Neural cell (in vitro differentiated cells): ENCODE measurements around the gene NINJ1. TPM values are rescaled to one million over a fixed set of nuclear protein-coding genes. Genes with fewer than 3 reads are reported as not detected.

ENCODE experiments used
- H2AFZ ChIP-seq: fragments of 200-600, 300-800 bp; sonication (generic), shearing (Covaris generic); 2 replicates; pipeline ENCODE4 v1.6.0; 2014; ENCODE audit warnings: low read depth, mild to moderate bottlenecking, antibody characterized with exemption, low read length, moderate library complexity
- H3F3A ChIP-seq: fragments of 200-600 bp; shearing (Covaris generic); 2 replicates; pipeline ENCODE4 v1.6.1; 2016; ENCODE audit warnings: mild to moderate bottlenecking, moderate library complexity, mixed read lengths, antibody characterized with exemption, low read length; ENCODE audit not compliant: insufficient read depth, poor library complexity, severe bottlenecking
- H3K27ac ChIP-seq: fragments of 200-600, 300-800 bp; sonication (generic), shearing (Covaris generic); 2 replicates; pipeline ENCODE4 v1.5.1; 2014; ENCODE audit warnings: mild to moderate bottlenecking, low read length, moderate library complexity
- H3K27me3 ChIP-seq: fragments of 300-800, 200-600 bp; sonication (generic), shearing (Covaris generic); 2 replicates; pipeline ENCODE4 v1.6.0; 2014; ENCODE audit warnings: mild to moderate bottlenecking, low read depth, low read length, moderate library complexity; ENCODE audit not compliant: insufficient read depth
- H3K36me3 ChIP-seq: fragments of 300-800, 200-600 bp; sonication (generic), shearing (Covaris generic); 2 replicates; pipeline ENCODE4 v1.5.1; 2014; ENCODE audit warnings: mild to moderate bottlenecking, antibody characterized with exemption, low read length, moderate library complexity; ENCODE audit not compliant: insufficient read depth
- H3K4me2 ChIP-seq: fragments of 300-800, 200-600 bp; sonication (generic), shearing (Covaris generic); 2 replicates; pipeline ENCODE4 v1.6.0; 2014; ENCODE audit warnings: mild to moderate bottlenecking, low read length
- H3K4me3 ChIP-seq: fragments of 300-800, 200-600 bp; sonication (generic), shearing (Covaris generic); 2 replicates; pipeline ENCODE4 v1.5.1; 2014; ENCODE audit warnings: mild to moderate bottlenecking, low read length, moderate library complexity
- H3K79me2 ChIP-seq: fragments of 200-600 bp; shearing (Covaris generic); replicated peaks from 2 replicates; pipeline ENCODE4 v1.6.0; 2014; ENCODE audit warnings: mild to moderate bottlenecking, low read length, moderate library complexity; ENCODE audit not compliant: insufficient read depth
- H3K9ac ChIP-seq: fragments of 300-800, 200-600 bp; sonication (generic), shearing (Covaris generic); 2 replicates; pipeline ENCODE4 v1.6.1; 2016; ENCODE audit warnings: mild to moderate bottlenecking, low read length, mixed read lengths
- H3K9me2 ChIP-seq: fragments of 200-600 bp; shearing (Covaris generic); 2 replicates; pipeline ENCODE4 v1.6.1; 2016; ENCODE audit warnings: mild to moderate bottlenecking, low read length, mixed read lengths; ENCODE audit not compliant: insufficient read depth
- H3K9me3 ChIP-seq: fragments of 200-600, 300-800 bp; sonication (generic), shearing (Covaris generic); 2 replicates; pipeline ENCODE4 v1.6.1; 2016; ENCODE audit warnings: mild to moderate bottlenecking, mixed run types, low read length, moderate library complexity, mixed read lengths
- H4K20me1 ChIP-seq: fragments of 200-600 bp; shearing (Covaris generic); 2 replicates; pipeline ENCODE4 v1.6.1; 2016; ENCODE audit warnings: mild to moderate bottlenecking, mixed run types; ENCODE audit not compliant: insufficient read depth
- CTCF ChIP-seq: fragments of 450-650 bp; IDR thresholded peaks from 2 replicates; pipeline ENCODE4 v1.5.1; 2014; ENCODE audit warnings: antibody characterized with exemption, mild to moderate bottlenecking, moderate library complexity; ENCODE audit not compliant: poor library complexity, severe bottlenecking
- EP300 ChIP-seq: fragments of 450-650 bp; conservative IDR thresholded peaks from 2 replicates; pipeline ENCODE4 v1.6.1; 2014; ENCODE audit warnings: antibody characterized with exemption, mild to moderate bottlenecking, moderate library complexity; ENCODE audit not compliant: poor library complexity, severe bottlenecking
- EZH2 ChIP-seq: fragments of 200-600, 300-800 bp; shearing (Covaris generic), sonication (generic); IDR thresholded peaks from 2 replicates; pipeline ENCODE4 v1.6.1; 2014; ENCODE audit warnings: antibody characterized with exemption, low read length, borderline replicate concordance, mild to moderate bottlenecking; ENCODE audit not compliant: insufficient read depth, poor library complexity, severe bottlenecking
- MXI1 ChIP-seq: fragments of 450-650 bp; conservative IDR thresholded peaks from 2 replicates; pipeline ENCODE4 v1.6.1; 2014; ENCODE audit warnings: antibody characterized with exemption, mild to moderate bottlenecking; ENCODE audit not compliant: poor library complexity, severe bottlenecking
- POLR2AphosphoS5 ChIP-seq: IDR thresholded peaks from 2 replicates; pipeline ENCODE4 v1.6.1; 2012
- RAD21 ChIP-seq: fragments of 450-650 bp; conservative IDR thresholded peaks from 2 replicates; pipeline ENCODE4 v1.6.1; 2014; ENCODE audit warnings: antibody characterized with exemption, mild to moderate bottlenecking, moderate library complexity
- SMC3 ChIP-seq: fragments of 450-650 bp; conservative IDR thresholded peaks from 2 replicates; pipeline ENCODE4 v1.6.1; 2014; ENCODE audit warnings: antibody characterized with exemption, mild to moderate bottlenecking, moderate library complexity; ENCODE audit not compliant: poor library complexity
- TAF1 ChIP-seq: IDR thresholded peaks from 2 replicates; pipeline ENCODE4 v1.6.1; 2012; ENCODE audit warnings: low read depth
- polyA plus RNA-seq: library from polyadenylated mRNA; depleted of rRNA; stranded (reverse); fragments of >200 nt; gene quantifications from 2 replicates; pipeline ENCODE4 v1.2.3, GENCODE V29; 2014
- TF ChIP-seq, protein P1 (sequence below): IDR thresholded peaks from 2 replicates; pipeline ENCODE4 v1.6.1; 2012; ENCODE audit warnings: borderline replicate concordance

Gene NINJ1
- polyA plus RNA-seq, 1 donor from 2014 or later, result 2.7 TPM

GRCh38 chr9:93141771-93142483 is 7.9 kb upstream of the NINJ1 start:
- no peak overlapping the region for H3K4me3 ChIP-seq
- H3K79me2 ChIP-seq, result no peaks in the 10 kb centered on the region
- no peak overlapping the region for H3K4me2 ChIP-seq
- no peaks in the 10 kb centered on the region for H3K9me3 ChIP-seq
- no peaks in the 10 kb centered on the region for H3F3A ChIP-seq
- no peak overlapping the region for H3K27ac ChIP-seq
- H2AFZ ChIP-seq, result no peak overlapping the region
- H3K36me3 ChIP-seq, result no peaks in the 10 kb centered on the region
- H3K27me3 ChIP-seq, result no peaks in the 10 kb centered on the region
- no peak for TF ChIP-seq SMC3
- TF ChIP-seq POLR2AphosphoS5, result no peak
- TF ChIP-seq EP300, result no peak
- TF ChIP-seq, protein P1, sequence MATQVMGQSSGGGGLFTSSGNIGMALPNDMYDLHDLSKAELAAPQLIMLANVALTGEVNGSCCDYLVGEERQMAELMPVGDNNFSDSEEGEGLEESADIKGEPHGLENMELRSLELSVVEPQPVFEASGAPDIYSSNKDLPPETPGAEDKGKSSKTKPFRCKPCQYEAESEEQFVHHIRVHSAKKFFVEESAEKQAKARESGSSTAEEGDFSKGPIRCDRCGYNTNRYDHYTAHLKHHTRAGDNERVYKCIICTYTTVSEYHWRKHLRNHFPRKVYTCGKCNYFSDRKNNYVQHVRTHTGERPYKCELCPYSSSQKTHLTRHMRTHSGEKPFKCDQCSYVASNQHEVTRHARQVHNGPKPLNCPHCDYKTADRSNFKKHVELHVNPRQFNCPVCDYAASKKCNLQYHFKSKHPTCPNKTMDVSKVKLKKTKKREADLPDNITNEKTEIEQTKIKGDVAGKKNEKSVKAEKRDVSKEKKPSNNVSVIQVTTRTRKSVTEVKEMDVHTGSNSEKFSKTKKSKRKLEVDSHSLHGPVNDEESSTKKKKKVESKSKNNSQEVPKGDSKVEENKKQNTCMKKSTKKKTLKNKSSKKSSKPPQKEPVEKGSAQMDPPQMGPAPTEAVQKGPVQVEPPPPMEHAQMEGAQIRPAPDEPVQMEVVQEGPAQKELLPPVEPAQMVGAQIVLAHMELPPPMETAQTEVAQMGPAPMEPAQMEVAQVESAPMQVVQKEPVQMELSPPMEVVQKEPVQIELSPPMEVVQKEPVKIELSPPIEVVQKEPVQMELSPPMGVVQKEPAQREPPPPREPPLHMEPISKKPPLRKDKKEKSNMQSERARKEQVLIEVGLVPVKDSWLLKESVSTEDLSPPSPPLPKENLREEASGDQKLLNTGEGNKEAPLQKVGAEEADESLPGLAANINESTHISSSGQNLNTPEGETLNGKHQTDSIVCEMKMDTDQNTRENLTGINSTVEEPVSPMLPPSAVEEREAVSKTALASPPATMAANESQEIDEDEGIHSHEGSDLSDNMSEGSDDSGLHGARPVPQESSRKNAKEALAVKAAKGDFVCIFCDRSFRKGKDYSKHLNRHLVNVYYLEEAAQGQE, result no peak
- TF ChIP-seq EZH2, result no peak
- TF ChIP-seq RAD21, result no peak
- no peak for TF ChIP-seq TAF1
- no peak for TF ChIP-seq MXI1
- TF ChIP-seq CTCF, result no peak
- H3K9ac ChIP-seq, result no peak overlapping the region
- H3K9me2 ChIP-seq, result no peaks in the 10 kb centered on the region
- H4K20me1 ChIP-seq, result no peaks in the 10 kb centered on the region

DNA sequence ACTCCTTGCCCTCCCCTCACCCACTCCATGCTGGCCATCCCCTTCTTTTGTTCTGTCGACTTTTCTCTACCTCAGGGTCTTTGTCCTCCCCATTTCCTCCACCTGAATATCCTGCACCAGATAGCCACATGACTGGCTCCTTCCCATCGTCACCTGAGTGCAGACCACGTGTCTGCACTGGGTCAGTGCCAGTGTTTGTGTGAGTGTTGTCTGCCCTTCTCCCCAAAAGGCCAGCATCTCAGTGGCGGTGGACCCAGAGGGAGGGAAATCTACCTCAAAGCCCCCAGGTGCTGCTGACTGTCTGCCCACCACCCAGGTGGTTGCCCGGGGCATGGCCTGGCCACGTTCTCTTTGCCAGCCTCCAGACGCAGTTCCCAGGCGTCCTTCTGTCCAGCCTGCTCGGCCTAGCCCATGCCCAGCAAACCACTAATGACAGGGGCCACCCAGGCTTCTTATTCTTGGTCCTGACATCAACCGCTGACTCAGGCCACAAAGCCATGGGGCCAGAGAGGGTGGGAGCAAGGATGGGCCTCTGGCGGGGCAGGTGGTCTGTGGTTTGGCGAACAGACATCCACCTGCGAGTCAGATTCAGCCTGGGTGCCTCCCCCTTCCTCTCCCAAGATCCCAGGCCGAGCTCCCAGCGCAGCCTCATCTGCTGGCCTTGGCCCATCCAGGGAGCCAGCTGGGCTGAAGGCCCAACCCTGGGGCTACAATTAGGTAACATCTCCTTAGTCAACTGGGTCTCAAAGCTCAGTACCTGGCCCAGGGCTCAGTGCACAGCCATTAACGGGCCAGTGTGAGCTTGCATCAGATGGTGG is 5.5 kb upstream of the NINJ1 start:
- Histone ChIP-seq H3F3A (no peaks in the 10 kb centered on the region), H3K36me3 (no peaks in the 10 kb centered on the region)

More for the DNA sequence above, 5.5 kb upstream of the NINJ1 start:
- no peak overlapping the region for H3K9ac ChIP-seq
- H3K27me3 ChIP-seq, result no peaks in the 10 kb centered on the region
- no peaks in the 10 kb centered on the region for H3K79me2 ChIP-seq
- no peaks in the 10 kb centered on the region for H3K9me3 ChIP-seq
- H2AFZ ChIP-seq, result no peak overlapping the region
- TF ChIP-seq MXI1 (no peak), RAD21 (no peak), SMC3 (no peak), POLR2AphosphoS5 (no peak), TAF1 (no peak), EP300 (no peak), EZH2 (no peak), CTCF (no peak)
- TF ChIP-seq, protein P1, result no peak
- no peaks in the 10 kb centered on the region for H4K20me1 ChIP-seq
- no peak overlapping the region for H3K27ac ChIP-seq
- no peak overlapping the region for H3K4me3 ChIP-seq
- no peaks in the 10 kb centered on the region for H3K9me2 ChIP-seq
- H3K4me2 ChIP-seq, result no peak overlapping the region
